ENCODE measurements around the gene SPI1.
A peak's percentile ranks its signal among the peaks of the same experiment; 100 is the strongest.

The SPI1 gene

DNA sequence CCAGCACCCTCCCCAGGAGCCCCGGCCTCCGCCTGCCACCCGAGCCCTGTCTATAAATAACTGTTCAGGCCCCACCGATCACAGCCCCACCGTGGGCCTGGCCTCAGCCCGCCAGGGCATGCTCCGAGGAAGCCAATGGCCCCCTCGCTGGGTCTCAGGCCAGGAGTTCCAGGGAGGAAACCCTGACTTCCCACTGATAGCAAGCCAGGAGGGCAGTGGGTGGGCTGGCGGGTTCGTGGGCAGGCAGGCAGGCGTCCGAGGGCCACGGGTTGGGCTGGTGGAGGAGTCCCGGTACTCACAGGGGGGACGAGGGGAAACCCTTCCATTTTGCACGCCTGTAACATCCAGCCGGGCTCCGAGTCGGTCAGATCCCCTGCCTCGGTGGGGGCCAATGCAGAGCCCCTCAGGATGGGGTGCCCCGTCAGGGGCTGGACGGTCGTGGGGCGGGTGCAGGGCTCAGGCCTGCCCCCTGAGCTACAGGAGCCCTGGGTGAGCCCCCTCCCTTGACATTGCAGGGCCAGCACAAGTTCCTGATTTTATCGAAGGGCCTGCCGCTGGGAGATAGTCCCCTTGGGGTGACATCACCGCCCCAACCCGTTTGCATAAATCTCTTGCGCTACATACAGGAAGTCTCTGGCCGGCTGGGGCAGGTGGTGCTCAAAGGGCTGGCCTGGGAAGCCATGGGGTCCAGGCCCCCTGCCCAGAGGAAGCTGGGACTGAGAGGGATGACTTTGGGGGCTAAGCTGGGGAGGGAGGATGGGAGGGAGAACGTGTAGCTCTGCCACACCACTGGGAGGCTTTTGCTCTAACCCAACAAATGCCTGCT lies at the start of gene SPI1:
SPI1 (minus strand) TSS at position 538 of the 826 bp plus-strand sequence; CDS start at position 344, 194 bp downstream.
- DNase-seq (ENCODE audit: low spot score): peak; percentile 92

DNA sequence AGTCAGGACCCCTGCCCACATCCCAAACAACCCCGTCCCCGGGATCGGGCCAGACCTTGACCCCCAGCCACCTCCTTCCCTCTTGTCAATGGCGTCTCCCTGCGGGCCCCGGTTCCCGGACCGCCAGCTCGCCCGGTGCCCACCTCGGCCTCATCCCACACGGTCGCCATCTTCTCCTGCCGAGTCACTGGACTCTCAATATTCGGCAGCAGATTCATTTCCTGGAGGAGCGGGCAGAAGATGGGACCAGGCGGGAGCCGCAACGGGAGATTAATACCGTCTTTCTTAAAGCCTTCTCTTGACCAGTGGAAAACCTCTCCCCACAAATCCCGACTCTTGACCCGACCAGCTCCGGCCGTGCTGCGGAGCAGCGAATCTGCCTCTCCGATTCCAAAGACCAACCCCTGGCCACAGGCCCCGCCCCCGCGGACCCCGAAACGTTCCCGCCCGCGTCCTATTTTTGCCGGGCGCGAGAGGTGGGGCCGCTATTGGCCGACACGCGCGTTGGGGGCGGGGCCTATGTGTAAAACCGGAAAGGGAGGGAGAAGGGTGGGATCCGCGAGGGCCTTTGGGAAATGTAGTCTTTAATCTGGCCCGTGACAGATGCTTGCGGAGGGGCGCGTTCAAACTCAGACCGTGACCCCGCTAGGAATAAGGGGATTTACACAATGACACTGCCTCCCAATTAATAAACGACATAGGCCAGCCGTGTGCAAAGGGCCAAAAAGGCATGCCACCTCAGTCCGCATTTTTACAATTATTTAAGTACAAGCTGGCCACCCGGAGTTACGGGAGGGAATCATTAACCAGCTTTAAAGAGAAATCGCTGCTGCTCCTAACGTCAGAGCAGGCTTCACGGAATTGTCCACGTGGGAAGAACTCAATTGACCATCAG lies 48.0 kb upstream of the SPI1 start, which contains the start of gene PSMC3:
PSMC3 (minus strand) TSS at position 378 of the 895 bp plus-strand sequence; CDS start at position 218, 160 bp downstream.
- peak; percentile 95 for DNase-seq (ENCODE audit: low spot score)

DNA sequence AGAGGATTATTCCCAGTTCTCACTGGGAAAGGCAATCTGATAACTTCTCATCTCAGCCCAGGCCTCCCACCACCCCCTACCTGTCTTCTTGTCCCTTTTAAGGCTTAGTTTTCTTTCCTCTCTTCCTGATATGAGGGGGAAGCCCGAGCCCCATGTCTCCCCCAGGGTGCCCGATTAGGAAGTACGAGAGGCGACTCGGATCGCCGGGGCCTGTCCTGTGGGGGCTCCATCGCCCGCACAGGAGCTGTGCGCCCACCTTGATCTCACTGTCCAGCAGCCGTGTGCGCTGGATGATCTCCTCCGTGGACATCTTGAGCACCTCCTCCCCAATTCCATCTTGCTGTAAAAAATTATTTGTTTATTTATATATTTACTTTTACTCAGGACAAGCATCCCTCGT lies 47.3 kb upstream of the SPI1 start:
- DNase-seq (ENCODE audit: low spot score): no peak

DNA sequence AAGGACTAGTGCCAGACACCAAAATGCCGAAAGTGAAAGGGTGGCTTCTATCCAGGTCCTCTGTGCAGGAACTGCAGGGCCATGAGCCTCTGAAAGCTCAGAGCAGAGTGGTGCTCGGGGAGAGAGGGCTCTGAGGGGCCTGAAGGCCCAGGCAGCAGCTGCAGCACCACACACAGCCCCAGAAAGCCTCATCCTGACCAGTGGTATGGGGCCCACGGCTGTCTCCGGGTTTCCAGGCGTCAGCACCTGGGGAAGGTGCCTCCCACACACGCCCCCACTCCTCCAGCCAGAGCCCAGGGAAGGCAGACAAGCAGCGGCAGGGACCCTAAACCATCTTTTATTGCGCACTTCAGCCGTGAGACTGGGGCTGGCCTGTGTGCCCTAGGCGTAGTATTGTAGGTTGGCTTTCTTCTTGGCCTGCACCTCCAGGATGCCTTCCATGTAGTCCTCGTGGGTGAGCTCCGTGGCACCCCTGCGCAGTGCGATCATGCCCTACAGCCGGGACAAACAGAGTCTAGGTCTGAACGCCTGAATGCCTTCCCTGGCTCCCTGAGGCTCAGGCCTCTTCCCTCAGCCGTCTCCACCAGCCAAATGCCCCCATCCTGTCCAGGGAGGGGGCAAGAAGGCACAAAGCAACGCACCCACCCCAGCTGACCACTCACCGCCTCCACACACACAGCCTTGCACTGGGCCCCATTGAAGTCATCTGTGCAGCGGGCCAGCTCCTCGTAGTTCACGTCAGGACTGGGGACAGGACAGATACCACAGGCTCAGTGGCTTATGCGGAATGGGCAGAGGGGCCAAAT lies 40.3 kb upstream of the SPI1 start:
- DNase-seq (ENCODE audit: low spot score): no peak

DNA sequence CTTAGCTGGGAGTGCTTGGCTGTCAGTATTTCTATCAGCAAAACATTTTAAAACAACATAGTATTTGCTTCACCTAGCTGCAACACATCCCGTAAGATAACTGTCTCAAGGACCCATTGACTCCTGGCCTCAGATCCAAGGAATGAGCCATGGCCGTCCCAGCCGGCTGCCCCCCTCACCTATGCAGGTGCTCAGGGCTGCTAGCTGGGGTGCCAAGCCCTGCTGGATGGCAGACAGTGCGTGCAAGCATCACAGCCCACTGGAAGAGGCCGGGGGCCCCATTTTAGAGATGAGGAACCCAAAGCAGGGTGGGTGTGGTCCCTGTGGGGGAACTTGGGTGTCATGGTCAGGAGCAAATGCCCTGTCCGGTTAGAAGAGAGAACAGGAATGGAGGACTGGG lies 39.4 kb upstream of the SPI1 start:
- DNase-seq (ENCODE audit: low spot score): no peak

DNA sequence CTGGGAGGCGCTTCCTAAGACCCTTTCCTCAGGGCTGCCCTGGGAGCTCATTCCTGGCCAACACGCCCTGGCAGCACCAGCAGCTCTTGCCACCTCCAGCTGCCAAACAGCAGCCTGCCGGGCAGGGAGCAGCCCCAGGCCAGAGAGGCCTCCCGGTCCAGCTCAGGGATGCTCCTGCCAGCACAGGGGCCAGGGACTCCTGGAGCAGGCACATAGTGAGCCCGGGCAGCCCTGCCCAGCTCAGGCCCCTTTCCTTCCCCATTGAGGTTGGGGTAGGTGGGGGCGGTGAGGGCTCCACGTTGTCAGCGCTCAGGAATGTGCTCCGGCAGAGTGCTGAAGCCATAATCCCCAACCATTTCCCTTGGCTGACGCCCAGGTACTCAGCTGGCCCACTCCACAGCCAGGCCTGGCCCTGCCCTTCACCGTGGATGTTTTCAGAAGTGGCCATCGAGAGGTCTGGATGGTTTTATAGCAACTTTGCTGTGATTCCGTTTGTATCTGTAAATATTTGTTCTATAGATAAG lies 37.7 kb upstream of the SPI1 start:
- no peak for DNase-seq (ENCODE audit: low spot score)

DNA sequence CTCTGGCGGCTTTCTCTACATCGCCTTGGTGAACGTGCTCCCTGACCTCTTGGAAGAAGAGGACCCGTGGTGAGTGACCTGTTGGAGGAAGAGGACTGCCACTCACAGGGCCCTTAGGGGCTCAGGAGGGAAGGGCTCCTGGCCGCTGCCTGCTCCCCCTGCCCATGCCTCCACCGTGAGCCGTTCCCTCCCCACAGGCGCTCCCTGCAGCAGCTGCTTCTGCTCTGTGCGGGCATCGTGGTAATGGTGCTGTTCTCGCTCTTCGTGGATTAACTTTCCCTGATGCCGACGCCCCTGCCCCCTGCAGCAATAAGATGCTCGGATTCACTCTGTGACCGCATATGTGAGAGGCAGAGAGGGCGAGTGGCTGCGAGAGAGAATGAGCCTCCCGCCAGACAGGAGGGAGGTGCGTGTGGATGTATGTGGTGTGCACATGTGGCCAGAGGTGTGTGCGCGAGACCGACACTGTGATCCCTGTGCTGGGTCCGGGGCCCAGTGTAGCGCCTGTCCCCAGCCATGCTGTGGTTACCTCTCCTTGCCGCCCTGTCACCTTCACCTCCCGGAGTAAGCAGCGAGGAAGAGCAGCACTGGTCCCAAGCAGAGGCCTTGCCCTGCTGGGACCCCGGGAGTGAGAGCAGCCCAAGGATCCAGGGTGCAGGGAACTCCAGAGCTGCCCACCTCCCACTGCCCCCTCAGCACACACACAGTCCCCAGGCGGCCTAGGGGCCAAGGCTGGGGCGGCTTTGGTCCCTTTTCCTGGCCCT lies 36.9 kb upstream of the SPI1 start:
- no peak for DNase-seq (ENCODE audit: low spot score)

DNA sequence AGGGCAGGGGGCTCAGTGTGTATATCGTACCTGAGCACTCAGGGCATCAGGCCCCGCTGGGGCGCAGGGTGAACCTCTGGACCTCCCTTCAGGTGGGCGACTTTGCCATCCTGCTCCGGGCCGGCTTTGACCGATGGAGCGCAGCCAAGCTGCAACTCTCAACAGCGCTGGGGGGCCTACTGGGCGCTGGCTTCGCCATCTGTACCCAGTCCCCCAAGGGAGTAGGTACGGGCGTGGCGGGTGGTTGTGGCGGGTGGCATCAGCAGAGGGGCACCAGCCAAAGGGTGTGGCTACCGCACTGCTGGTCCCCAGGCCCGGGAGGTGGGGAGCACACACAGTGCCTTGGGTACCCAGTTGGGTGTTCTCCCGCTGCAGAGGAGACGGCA lies 36.3 kb upstream of the SPI1 start:
- DNase-seq (ENCODE audit: low spot score): no peak

DNA sequence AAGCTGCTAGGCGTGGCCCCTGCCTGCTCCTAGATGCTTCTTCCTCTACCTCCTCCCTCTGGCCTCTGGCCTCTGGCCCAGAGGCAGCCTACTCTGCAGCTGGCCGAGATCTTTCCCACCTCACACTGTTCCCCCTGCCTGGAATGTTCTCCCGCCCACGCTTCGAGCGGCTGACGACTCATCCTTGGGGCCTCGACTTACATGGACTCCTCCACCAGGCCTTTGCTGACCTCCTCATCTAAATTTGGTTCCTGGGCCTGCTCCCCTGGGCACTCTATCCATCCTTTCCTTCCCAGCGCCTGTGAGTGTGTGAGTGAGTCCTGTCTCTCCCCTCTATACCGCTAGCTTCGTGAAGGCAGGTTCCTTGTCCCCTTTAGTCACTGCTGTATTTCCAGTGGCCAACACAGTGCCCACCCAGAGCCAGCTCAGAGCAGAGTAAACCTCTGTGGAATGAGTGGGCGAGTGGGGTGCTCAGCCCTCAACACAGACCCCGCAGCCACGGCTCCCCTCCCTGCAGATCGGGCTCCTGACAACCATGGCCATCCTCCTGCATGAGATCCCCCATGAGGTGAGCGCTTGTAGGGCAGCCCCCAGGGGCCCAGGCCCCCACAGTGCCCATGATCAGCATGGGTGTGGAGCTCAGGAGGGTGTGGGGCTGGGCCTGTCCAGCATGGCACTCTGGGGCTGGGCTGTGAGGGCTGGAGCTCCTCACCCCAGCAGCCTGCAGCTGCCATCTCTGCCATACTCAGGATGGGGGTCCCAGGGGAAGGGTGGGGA lies 35.7 kb upstream of the SPI1 start:
- no peak for DNase-seq (ENCODE audit: low spot score)

DNA sequence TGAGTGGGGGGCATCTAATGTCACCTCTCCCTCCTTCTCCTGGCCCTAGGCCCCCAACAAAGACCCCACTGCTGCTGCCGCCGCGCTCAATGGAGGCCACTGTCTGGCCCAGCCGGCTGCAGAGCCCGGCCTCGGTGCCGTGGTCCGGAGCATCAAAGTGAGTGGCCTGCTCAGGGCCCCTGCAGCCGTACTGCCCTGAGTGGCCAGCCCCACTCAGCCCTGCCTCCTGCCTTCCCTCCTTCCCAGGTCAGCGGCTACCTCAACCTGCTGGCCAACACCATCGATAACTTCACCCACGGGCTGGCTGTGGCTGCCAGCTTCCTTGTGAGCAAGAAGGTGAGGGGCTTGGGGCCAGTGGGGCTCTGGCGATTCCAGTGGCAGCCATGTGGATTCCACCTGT lies 35.0 kb upstream of the SPI1 start:
- no peak for DNase-seq (ENCODE audit: low spot score)

DNA sequence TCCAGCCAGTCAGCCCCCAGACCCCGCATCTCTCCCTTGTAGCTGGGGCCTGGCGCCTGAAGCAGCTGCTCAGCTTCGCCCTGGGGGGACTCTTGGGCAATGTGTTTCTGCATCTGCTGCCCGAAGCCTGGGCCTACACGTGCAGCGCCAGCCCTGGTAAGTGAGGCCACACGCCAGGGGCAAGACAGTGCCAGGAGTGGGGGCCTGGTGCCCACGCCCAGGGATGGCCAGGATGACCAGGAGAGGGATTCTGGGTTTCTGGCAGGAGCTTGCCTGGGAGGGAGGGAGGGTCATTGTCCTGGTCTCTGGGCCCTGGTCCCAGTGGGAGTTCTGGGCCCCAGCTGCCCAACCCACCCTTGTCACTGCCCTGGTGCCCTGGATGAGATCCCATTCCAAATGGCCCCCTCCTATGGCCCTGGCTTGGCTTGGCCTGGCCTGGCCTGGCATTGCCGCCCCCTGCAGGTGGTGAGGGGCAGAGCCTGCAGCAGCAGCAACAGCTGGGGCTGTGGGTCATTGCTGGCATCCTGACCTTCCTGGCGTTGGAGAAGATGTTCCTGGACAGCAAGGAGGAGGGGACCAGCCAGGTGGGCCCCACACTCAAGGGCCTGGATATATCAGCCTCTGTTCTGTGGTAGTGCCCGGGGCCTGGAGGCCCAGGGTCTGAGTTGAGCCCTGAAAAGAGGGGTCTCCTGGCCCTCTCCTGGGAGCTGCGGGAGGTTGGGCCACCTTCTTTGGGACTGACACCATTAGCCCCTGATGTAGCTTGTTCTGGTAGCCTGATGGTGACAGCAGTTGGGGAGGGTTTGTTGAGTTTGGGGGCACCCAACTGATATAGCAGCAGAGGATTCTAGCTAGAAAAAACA lies 33.8 kb upstream of the SPI1 start:
- peak; percentile 65 for DNase-seq (ENCODE audit: low spot score)

DNA sequence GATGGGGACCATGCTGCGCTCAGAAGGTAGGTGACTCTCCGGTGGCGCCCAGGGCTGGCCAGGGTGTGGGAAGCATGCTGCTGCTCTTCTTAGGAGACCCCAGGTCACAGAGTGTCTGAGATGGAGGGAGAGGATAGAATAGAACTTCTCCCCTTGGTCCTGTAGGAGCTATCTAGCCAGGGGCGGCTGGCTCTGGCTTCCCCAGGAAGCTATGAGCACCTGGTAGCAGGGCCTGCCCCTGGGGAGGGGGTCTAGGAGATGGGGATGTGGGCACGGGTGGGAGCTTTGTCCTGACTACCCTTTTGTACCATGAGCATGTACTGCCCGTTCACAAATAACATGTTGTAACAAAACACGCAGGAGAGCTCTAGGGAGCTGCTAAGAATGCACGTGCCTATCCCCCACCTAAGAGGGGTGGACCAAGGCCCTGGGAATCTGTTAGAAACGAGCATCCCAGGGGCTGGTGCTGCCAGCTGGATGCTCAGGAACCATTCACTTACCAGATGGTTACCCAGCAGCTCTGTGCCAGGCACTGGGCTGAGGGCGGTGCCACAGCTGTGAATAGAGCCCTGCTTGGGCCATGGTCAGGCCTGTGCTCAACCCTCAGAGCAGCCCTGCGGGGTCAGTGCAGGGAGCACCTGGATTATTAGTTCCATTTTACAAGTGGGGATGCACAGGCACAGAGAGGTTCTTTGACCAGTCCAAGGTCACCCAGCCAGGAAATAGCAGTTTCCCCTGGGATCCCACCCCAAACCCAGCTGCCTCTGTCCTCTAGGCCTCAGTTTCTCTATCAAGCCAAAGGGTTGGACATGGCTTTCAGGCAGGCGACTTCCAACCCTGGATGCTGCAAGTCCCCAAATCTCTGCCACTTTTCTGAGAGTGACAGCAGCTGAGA lies 32.3 kb upstream of the SPI1 start:
- DNase-seq (ENCODE audit: low spot score): no peak

DNA sequence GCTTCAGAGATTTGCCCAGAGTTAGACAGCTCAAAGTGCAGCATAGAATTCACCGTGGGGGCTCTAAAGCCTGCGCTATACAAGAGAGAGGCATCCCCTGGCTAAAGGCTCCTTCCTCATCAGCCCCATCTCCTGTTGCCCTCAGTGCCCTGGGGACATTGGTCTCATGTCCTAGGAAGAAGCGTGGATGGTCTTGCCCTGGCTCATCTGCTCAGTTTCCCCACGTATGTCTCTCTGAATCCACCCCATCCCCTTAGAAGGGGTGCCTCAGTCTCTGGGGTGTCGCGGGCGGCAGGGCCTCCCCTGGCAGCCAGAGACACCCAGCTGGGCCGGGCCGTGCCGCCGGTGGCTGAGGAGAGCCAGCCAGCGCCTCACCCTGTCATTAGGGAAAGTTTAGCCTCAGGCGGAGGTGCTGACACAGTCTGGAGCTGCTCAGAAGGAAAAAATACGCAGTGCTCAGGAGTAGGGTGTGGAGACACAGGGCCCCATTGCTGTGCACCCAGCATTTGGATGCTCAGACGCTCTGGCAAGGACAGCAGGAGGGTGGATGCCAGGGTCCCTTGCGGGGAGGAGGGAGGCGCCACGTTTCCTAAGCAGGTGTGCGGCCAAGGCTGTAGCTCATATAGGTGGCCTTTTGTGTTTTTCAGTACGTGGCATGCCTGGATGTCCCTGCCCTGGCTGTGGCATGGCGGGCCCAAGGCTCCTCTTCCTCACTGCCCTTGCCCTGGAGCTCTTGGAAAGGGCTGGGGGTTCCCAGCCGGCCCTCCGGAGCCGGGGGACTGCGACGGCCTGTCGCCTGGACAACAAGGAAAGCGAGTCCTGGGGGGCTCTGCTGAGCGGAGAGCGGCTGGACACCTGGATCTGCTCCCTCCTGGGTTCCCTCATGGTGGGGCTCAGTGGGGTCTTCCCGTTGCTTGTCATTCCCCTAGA lies 31.4 kb upstream of the SPI1 start:
- DNase-seq (ENCODE audit: low spot score): no peak

DNA sequence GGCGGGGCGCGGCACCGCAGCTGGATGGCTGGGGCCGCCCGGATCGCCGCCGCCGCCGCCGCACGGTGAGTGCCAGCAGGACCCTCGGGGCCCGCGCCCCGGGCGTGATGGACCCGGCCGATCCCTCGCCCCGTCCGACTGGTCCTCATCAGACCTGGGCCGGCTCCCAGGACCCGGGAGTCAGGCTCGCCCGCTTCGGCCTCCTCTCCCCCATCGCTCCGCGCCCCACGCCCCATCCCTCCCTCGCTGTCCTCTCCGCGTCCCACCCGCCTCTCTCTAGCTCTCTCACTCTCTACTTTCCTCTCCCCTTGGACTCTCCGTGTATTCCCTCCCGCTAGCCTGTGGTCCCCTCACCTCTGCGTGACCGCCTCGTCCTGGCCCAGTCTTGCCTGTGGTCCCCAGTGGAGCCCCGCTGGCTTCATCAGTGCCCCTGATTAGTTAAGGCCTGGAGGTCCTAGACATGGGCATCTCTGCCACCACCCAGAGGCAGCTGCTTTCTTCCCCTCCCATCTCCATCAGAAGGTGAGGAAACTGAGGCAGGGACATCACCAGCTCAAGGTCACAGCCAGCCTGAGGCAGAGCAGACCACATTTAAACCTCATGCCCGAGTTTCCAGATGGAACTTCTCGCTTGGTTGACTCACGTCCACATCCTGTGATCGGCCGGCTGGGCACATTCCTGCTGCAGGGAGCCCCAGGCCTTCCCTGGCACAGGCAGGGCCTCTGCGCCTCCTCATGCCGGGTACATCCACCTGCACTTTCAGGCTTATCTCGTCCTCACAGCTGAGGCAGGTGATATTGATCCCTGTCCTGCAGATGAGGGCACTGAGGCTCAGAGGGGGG lies 30.5 kb upstream of the SPI1 start:
- no peak for DNase-seq (ENCODE audit: low spot score)

DNA sequence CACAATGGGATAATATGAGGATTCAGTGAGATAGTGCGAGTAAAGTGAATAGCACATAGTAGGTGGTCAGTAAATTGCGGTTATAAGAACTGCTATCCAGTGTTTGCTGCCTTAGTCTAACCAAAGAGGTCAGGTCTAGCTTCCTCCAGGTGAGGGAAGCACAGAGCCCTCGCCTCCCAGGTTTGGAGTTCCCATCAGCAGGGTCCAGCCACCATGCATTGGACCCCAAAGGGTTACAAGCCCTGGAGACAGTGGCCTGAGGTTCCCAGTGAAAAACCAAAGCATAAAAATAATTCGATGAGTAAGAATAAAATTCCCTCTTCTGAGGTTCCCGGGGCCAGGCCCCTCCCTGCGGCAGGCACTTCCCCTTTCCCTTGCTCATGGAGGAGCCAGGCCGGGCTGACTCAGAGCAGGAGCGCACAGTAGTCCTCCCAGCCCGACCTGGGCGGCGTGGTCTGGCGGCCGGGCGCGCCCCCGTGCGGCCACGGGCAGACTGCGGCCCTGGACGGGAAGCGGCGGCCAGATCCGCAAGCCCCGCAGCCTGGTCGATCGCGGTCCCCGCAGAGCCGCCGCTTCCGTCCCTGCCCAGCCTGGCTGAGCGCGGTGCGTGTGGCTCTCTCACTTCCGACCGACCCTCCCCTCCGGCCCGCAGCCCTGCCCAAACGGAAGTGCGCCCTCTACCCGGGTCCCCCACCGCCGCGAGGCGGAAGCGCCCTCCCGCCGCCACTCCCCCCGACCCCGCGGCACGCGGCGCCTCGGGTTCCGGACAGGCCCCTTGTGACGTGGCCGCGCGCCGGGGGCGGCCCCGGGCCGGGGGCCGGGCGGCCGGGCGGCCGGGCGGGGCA lies 29.6 kb upstream of the SPI1 start, which contains the start of gene SLC39A13:
SLC39A13 (plus strand) TSS at position 845 of the 845 bp plus-strand sequence. CDS start 1,505 bp downstream, outside the sequence.
- peak; percentile 96 for DNase-seq (ENCODE audit: low spot score)

Measured in germinal center (tissue), 1 donor.